Activated T-cell treated with anti-CD3 and anti-CD28 coated beads, Interleukin-2, amount 50 U/mL, for 72 hours (primary cell): ENCODE data around the gene KLF9. TPM values are rescaled to one million over a fixed set of nuclear protein-coding genes. Genes with fewer than 3 reads are reported as not detected.
A peak's percentile ranks its signal among the peaks of the same experiment; 100 is the strongest.
"Not testable (repeated sequence)": the region's sequence is repeated elsewhere in the genome, so short reads cannot be mapped to it uniquely, and the experiment has no call there.

Experiments used
- ATAC-seq, 2 donors: fragments of 150-1000 bp; cut with Tn5 transposase; replicated peaks in 1 of 2; 2 replicates each; pipeline ENCODE4 v1.10.0; 2021; ENCODE audit warnings: moderate library complexity in 2 of 2, mild to moderate bottlenecking in 1 of 2
- DNase-seq, 2 donors: peaks; one replicate each; pipeline ENCODE4 v3.0.0; 2021 to 2022; ENCODE audit warnings: mixed read lengths in 1 of 2
- H3K27ac Mint-ChIP-seq: one replicate; pipeline ENCODE4 v1.8.0; 2022; ENCODE audit warnings: mild to moderate bottlenecking, moderate library complexity, mixed read lengths
- H3K27me3 Mint-ChIP-seq: one replicate; pipeline ENCODE4 v1.8.0; 2022; ENCODE audit warnings: low read depth, mixed read lengths
- H3K36me3 Mint-ChIP-seq, 2 donors: one replicate each; pipeline ENCODE4 v1.8.0; 2022; ENCODE audit warnings: mixed read lengths in 2 of 2, mild to moderate bottlenecking in 1 of 2; ENCODE audit not compliant: insufficient read depth in 2 of 2
- H3K4me1 Mint-ChIP-seq: one replicate; pipeline ENCODE4 v1.8.0; 2022; ENCODE audit warnings: low read depth, mixed read lengths
- H3K4me3 Mint-ChIP-seq, 2 donors: one replicate each; pipeline ENCODE4 v1.8.0; 2022; ENCODE audit warnings: mild to moderate bottlenecking in 2 of 2, mixed read lengths in 2 of 2, moderate library complexity in 2 of 2
- H3K9me3 Mint-ChIP-seq, 2 donors: one replicate each; pipeline ENCODE4 v1.8.0; 2022; ENCODE audit warnings: mixed read lengths in 2 of 2
- total RNA-seq, 2 donors: library from RNA; stranded (reverse); gene quantifications; one replicate each; pipeline ENCODE4 v1.2.3, GENCODE V29; 2022

KLF9 gene
- total RNA-seq, 2 donors from 2014 or later = 27.5 to 35.4 TPM

DNA sequence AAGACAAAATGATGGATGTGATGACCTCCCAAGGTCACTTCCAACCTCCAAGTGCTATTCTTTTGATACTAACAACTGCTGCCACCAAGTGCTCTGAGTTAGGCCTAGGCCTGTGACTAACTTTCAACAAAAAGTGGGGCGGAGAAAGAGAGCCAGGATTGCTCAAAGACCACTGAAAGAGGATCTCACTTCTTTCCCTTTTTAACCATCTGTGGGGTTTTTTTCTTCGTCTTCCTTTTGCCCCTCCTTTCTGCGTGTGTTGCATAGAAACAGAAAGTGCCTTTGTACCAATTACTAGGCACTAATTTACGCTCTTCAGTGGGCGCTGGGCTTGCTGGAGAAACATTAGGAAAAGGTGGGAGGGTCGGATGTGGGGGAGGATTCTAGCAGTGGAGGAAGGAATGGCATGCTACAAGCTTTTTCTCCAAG is 8.0 kb downstream of the KLF9 start:
- H3K9me3 Mint-ChIP-seq = no peaks in the 10 kb centered on the region
- ATAC-seq = peak; percentile 83 to 86
- H3K4me1 Mint-ChIP-seq = peaks cover 87% of the 10 kb centered on the region
- H3K27me3 Mint-ChIP-seq = no peaks in the 10 kb centered on the region
- H3K27ac Mint-ChIP-seq = peak overlapping the region; percentile 86
- no peaks in the 10 kb centered on the region for H3K36me3 Mint-ChIP-seq
- peak; percentile 50 to 61 for DNase-seq
- H3K4me3 Mint-ChIP-seq = peak overlapping the region; percentile 82 to 87

DNA sequence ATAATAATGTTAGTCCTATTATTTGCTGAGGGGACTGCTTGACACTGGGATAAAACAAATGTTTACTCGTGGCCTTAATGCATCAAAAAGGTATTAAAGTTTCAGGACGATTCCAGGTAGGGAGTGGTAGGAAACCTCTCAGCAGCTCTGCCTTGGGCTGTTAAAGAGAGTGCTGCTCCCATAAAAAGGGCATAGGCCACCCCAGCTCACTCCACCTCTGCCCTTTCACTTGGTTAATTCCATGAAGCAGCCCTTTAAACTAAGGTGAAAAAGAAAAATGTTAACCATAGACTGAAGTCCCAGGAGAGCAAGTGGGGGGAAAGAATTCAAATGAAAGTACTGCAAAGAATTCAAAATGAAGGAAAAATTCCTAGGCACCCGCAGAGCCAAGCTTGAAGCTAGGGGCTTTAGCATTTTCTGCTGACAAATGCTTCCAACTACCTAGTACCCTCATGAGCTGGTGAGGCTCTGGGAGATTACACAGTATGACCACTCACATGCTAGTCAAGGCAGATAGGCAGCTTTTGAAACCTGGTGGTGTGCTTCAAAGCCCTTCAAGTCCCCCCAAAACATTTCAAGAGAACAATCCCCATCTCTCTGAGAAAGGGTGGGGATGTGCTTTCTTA is 8.5 kb downstream of the KLF9 start:
- ATAC-seq = peak; percentile 62 to 73
- no peak for DNase-seq
- H3K36me3 Mint-ChIP-seq = no peaks in the 10 kb centered on the region
- no peaks in the 10 kb centered on the region for H3K27me3 Mint-ChIP-seq
- peak overlapping the region; percentile 96 for H3K27ac Mint-ChIP-seq
- peaks cover 82% of the 10 kb centered on the region for H3K4me1 Mint-ChIP-seq
- peak overlapping the region; percentile 82 to 87 for H3K4me3 Mint-ChIP-seq
- H3K9me3 Mint-ChIP-seq = no peaks in the 10 kb centered on the region

DNA sequence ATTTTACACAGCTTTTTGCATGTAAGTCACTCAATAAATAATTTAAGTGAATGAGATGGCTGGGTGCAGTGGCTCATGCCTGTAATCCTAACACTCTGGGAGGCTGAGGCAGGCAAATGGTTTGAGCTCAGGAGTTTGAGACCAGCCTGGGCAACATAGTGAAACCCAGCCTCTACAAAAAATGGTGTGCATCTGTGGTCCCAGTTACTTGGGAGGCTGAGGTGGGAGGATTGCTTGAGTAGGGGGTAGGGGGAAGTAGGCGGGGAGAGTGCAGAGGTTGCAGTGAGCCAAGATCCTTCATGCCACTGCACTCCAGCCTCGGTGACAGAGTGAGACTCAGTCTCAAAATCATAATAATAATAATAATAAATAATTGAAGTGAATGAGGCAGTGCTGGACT is 10.2 kb downstream of the KLF9 start:
- Mint-ChIP-seq H3K27ac (no peak overlapping the region), H3K9me3 (no peaks in the 10 kb centered on the region), H3K27me3 (no peaks in the 10 kb centered on the region), H3K4me3 (peak overlapping the region; percentile 39 to 47), H3K36me3 (no peaks in the 10 kb centered on the region), H3K4me1 (peaks cover 82% of the 10 kb centered on the region)
- ATAC-seq (no peak), DNase-seq (no peak)

DNA sequence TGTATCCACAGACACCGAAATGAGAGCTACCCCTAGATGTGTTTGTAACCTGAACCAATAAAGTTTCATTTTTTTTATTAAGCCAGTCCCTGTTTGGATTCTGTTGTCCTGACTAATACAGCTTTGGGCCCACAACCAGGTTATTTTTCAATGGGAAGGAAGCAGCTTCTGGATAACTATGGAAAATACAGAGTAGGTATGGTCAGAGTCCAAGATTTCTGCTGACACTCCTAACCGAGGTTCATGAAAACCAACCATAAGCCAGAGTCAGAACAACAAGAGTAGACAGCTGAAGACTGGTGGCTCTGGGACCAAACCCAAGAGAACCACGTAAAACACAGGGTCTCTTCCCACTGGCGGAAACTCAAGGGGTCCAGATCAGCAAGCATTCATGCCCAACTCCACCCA is 10.8 kb downstream of the KLF9 start:
- H3K36me3 Mint-ChIP-seq = no peaks in the 10 kb centered on the region

DNA sequence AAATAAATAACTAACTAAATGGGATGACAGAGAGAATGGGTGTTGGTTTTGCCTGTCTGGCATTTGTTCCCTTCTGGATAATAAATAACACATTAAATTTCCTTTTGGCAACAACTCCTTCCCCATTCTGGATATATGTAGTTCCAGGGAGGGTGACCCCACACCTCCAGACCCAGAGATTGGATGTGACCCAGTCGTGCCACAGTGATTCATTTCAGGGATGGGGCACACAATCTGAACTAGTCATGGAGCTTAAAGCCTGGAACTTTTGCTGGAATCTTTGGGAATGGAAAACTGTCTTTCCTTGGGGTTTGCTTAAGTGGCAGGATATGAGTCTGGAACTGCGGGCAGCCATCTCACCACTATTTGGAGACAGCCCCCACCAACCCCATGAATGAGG is 11.3 kb downstream of the KLF9 start:
- ATAC-seq (no peak), DNase-seq (no peak)
- Mint-ChIP-seq H3K9me3 (no peaks in the 10 kb centered on the region), H3K27me3 (no peaks in the 10 kb centered on the region), H3K27ac (peak overlapping the region; percentile 47), H3K4me3 (peak overlapping the region in 1 of 2 donors; percentile 6), H3K36me3 (no peaks in the 10 kb centered on the region), H3K4me1 (peaks cover 87% of the 10 kb centered on the region)

More for the DNA sequence above, 10.8 kb downstream of the KLF9 start:
- Mint-ChIP-seq H3K27ac (peak overlapping the region; percentile 47), H3K9me3 (no peaks in the 10 kb centered on the region), H3K4me1 (peaks cover 87% of the 10 kb centered on the region), H3K4me3 (peak overlapping the region in 1 of 2 donors; percentile 6), H3K27me3 (no peaks in the 10 kb centered on the region)
- no peak for ATAC-seq
- no peak for DNase-seq

DNA sequence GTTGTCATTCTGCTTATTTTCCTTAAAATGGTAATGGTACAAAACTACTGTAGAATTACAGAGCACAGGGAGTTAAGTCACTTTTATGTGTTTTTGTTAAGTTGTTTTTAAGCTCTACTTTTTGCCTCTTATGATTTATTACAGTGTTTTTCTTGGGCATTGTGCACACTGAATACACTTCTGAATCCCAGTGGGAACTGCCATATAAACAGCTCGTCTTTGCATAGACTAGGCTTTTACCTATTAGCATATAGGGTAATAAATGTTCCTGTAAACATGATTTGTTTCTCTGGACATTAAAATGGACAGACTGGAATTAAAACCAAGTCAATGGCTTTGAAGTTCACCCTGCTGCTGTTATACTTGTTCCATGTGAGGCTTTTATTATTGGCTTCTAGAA is 12.2 kb downstream of the KLF9 start:
- no peaks in the 10 kb centered on the region for H3K36me3 Mint-ChIP-seq
- H3K27me3 Mint-ChIP-seq = no peaks in the 10 kb centered on the region
- DNase-seq (no peak), ATAC-seq (no peak)
- no peak overlapping the region for H3K4me3 Mint-ChIP-seq
- no peak overlapping the region for H3K27ac Mint-ChIP-seq
- peaks cover 87% of the 10 kb centered on the region for H3K4me1 Mint-ChIP-seq
- no peaks in the 10 kb centered on the region for H3K9me3 Mint-ChIP-seq

DNA sequence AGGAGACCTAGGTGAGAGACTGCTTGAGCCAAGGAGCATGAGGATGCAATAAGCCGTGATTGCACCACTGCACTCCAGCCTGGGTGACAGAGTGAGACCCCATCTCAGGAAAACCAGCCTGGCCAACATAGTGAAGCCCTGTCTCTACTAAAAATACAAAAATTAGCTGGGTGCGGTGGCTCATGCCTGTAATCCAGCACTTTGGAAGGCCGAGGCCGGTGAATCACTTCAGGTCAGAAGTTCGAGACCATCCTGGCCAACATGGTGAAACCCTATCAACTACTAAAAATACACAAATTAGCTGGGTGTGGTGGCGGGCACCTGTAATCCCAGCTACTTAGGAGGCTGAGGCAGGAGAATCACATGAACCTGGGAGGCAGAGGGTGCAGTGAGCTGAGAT is 13.2 kb downstream of the KLF9 start:
- not testable (repeated sequence) for ATAC-seq, H3K36me3 Mint-ChIP-seq, H3K27me3 Mint-ChIP-seq, H3K9me3 Mint-ChIP-seq, H3K27ac Mint-ChIP-seq, H3K4me3 Mint-ChIP-seq, DNase-seq
- peaks cover 83% of the 10 kb centered on the region for H3K4me1 Mint-ChIP-seq

DNA sequence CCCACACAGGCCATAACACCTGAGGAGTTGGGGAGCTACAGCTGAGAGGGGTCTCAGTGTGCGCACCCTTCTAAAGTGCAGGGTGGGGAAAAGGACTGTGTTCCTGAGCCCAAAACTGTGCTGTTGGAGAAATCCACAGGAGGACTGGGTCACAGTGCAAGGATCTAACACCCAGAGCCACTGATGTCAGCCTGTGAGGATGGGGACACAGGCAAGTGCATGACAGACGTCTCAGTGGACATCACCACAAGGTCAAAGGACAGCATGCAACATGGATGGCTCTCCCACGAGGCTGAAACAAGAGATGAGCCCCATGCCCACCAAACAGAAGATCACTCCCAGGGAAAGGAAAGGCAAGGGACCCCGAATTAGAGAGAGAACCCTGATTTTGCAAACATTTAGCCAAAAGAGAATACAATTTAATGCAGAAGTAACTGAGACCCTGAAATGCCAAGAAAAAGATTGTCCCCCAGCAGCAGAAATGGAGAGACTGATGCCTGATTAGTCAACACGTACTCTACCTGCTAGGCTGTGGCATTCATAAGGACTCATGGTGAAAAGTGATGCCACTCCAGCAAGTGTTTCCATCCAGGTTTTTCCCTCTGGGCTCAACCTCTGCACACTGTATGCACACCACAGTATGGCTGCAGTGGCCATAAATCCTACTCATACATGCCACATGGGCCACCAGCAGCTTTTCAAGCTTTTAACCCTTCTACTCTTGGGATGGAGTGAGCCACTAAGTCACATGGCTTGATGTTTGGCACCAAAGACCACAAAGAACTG is 14.2 kb downstream of the KLF9 start:
- H3K4me3 Mint-ChIP-seq = no peak overlapping the region
- DNase-seq (no peak), ATAC-seq (peak; percentile 10 to 31)
- no peaks in the 10 kb centered on the region for H3K27me3 Mint-ChIP-seq
- H3K27ac Mint-ChIP-seq = peak overlapping the region; percentile 15
- H3K9me3 Mint-ChIP-seq = no peaks in the 10 kb centered on the region
- no peaks in the 10 kb centered on the region for H3K36me3 Mint-ChIP-seq
- peaks cover 73% of the 10 kb centered on the region for H3K4me1 Mint-ChIP-seq

DNA sequence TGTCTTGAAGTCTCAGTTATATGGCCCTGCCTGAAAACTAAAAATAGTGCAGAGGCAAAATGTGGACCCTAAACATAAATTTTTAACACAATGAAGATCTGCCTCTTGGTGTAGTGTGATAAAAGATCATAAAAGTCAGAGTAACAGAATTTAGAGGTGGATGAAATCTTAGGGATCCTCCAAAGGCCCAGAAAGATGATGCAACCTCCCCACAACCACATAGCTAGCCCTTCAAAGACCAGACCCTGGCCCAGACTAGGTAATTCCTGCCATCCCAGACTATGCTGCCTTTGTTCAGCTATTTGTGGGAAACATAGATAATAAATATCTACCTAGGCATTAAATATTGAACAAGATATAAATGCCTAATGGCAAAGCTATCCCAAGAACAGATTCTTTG is 15.3 kb downstream of the KLF9 start:
- ATAC-seq (no peak), DNase-seq (no peak)
- no peaks in the 10 kb centered on the region for H3K9me3 Mint-ChIP-seq
- peaks cover 66% of the 10 kb centered on the region for H3K4me1 Mint-ChIP-seq
- no peaks in the 10 kb centered on the region for H3K36me3 Mint-ChIP-seq
- H3K27ac Mint-ChIP-seq = peak overlapping the region; percentile 92
- no peaks in the 10 kb centered on the region for H3K27me3 Mint-ChIP-seq
- peak overlapping the region; percentile 67 to 78 for H3K4me3 Mint-ChIP-seq

DNA sequence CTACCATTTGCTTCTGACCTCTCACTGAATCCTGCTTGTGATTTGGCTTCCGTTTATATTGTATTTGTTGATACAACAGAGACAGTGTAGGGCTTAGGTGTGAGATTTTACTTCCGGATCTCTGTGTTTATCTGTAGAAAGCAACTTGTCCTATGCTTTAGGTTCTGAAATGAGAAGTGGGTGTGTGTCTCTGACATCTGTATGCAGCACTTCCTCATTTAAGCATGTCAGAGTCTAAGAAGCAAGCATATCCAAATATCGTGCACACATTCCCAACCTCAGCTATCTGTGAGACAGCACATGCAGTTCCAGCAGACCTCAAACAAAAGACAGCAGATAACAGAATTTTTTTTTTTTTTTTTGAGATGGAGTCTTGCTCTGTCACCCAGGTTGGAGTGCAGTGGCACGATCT is 16.3 kb downstream of the KLF9 start:
- DNase-seq = no peak
- ATAC-seq = peak; percentile 78 to 90
- no peaks in the 10 kb centered on the region for H3K27me3 Mint-ChIP-seq
- H3K4me3 Mint-ChIP-seq = peak overlapping the region; percentile 67 to 78
- peak overlapping the region; percentile 44 for H3K27ac Mint-ChIP-seq
- no peaks in the 10 kb centered on the region for H3K36me3 Mint-ChIP-seq
- no peaks in the 10 kb centered on the region for H3K9me3 Mint-ChIP-seq
- H3K4me1 Mint-ChIP-seq = peaks cover 66% of the 10 kb centered on the region

DNA sequence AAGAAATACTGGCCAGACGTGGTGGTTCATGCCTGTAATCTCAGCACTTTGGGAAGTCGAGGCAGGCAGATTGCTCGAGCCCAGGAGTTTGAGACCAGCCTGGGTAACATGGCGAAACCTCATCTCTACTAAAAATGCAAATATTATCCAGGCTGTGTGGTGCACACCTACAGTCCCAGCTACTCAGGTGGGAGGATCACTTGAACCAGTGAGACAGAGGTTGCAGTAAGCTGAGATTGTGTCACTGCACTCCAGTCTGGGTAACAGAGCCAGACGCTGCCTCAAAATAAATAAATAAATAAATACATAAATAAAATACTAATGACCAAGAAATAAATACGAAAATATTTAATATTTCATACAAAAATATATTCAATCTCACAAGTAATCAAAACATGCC is 18.8 kb downstream of the KLF9 start:
- DNase-seq (no peak), ATAC-seq (no peak)
- Mint-ChIP-seq H3K27ac (no peak overlapping the region), H3K36me3 (no peaks in the 10 kb centered on the region), H3K27me3 (no peaks in the 10 kb centered on the region), H3K4me1 (peaks cover 78% of the 10 kb centered on the region), H3K9me3 (no peaks in the 10 kb centered on the region), H3K4me3 (no peak overlapping the region)

DNA sequence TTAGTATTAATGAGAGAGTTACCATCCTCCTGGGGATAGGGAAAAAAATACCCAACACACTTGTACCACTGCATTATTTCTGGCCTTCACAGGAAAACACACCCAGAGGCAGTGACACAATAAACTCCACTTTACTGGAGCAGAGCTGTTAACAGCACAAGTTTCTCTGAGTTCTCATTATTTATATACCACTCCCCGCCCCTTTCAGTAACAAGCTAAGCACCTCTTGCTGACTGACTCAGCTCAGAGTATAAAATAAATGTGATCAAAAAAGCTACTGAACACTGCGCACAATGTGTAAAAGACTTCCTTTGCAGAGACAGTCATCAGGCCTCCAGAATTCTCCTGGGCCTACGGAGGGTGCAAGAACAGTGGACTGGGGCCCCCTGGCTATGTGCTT is 21.6 kb downstream of the KLF9 start:
- Mint-ChIP-seq H3K9me3 (no peaks in the 10 kb centered on the region), H3K4me1 (peaks cover 70% of the 10 kb centered on the region), H3K27ac (peak overlapping the region; percentile 64), H3K27me3 (no peaks in the 10 kb centered on the region), H3K36me3 (no peaks in the 10 kb centered on the region), H3K4me3 (peak overlapping the region in 1 of 2 donors; percentile 19)
- DNase-seq (no peak), ATAC-seq (peak in 1 of 2 donors; percentile 25)

DNA sequence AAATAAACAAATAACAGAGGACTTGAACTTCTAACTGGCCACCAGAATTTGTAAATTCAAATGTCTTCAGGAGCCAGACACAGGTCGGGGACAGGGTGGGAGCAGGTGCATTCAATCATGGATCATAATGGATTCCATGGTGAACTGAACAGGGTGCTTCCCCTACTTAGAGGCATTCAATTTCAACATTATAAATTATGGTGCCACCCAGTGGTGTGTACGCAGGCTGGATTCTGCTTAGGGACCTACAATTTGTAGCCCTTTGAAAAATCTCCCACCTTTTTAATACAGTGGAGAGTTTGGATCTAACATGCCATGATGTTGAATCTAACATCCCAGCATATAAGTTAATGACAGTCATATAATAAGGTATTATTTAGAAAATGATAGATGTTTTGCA is 22.3 kb downstream of the KLF9 start:
- ATAC-seq = peak; percentile 32 to 41
- no peaks in the 10 kb centered on the region for H3K9me3 Mint-ChIP-seq

More for the DNA sequence above, 22.3 kb downstream of the KLF9 start:
- Mint-ChIP-seq H3K36me3 (peaks cover 0 to 2% of the 10 kb centered on the region in 2 donors), H3K4me1 (peaks cover 68% of the 10 kb centered on the region), H3K27me3 (no peaks in the 10 kb centered on the region), H3K27ac (no peak overlapping the region), H3K4me3 (peak overlapping the region in 1 of 2 donors; percentile 5)
- DNase-seq = no peak
